H1 (cell line): ENCODE results near the gene DVL1. TPM values are rescaled to one million over a fixed set of nuclear protein-coding genes. Genes with fewer than 3 reads are reported as not detected.
A peak's percentile ranks its signal among the peaks of the same experiment; 100 is the strongest.

ENCODE experiments used
- CTCF ChIA-PET: fragments of 300-600 bp; sonication (Branson Sonifier 250); formaldehyde crosslinking; loops from one replicate; lab custom pipeline; 2021; ENCODE audit not compliant: partially characterized antibody; lab: Charles Lee
- POLR2A ChIA-PET: fragments of 300-600 bp; sonication (Branson Sonifier 250); formaldehyde crosslinking; loops from one replicate; lab custom pipeline; 2021; ENCODE audit warnings: inconsistent platforms; ENCODE audit not compliant: partially characterized antibody; lab: Charles Lee
- DNase-seq, 2 experiments: peaks; one replicate each; pipeline versions ENCODE4 v3.0.0 to v3.0.0-alpha.2; 2010 to 2022; ENCODE audit warnings: low spot score in 2 of 2, low read depth in 1 of 2, mixed read lengths in 1 of 2
- FAIRE-seq: peaks from 2 replicates; lab custom pipeline; 2011; peaks lifted over from hg19 to GRCh38; lab: Jason Lieb, UNC
- H2AFZ ChIP-seq: 2 replicates; pipeline ENCODE4 v1.8.1; 2012; ENCODE audit warnings: low read length, inconsistent platforms
- H2AK5ac ChIP-seq: 2 replicates; pipeline ENCODE4 v1.6.1; 2013; ENCODE audit warnings: low read depth, low read length
- H2BK120ac ChIP-seq: replicated peaks from 2 replicates; pipeline ENCODE3; 2013; ENCODE audit warnings: low read depth, low read length, inconsistent platforms
- H2BK12ac ChIP-seq: 2 replicates; pipeline ENCODE4 v1.6.1; 2013; ENCODE audit warnings: low read depth, low read length
- H2BK15ac ChIP-seq: 2 replicates; pipeline ENCODE4 v1.6.1; 2013; ENCODE audit warnings: low read length
- H2BK20ac ChIP-seq: 2 replicates; pipeline ENCODE4 v1.6.1; 2013; ENCODE audit warnings: low read length
- H2BK5ac ChIP-seq: 2 replicates; pipeline ENCODE4 v1.6.1; 2013; ENCODE audit warnings: low read depth, low read length
- H3K14ac ChIP-seq: 2 replicates; pipeline ENCODE4 v1.6.1; 2013; ENCODE audit warnings: inconsistent platforms; ENCODE audit not compliant: insufficient read length
- H3K18ac ChIP-seq: 2 replicates; pipeline ENCODE4 v1.6.1; 2013; ENCODE audit warnings: low read length; ENCODE audit errors: extremely low read depth
- H3K23ac ChIP-seq: 2 replicates; pipeline ENCODE4 v1.6.1; 2013; ENCODE audit warnings: inconsistent platforms; ENCODE audit not compliant: insufficient read length
- H3K23me2 ChIP-seq: 2 replicates; pipeline ENCODE4 v1.6.1; 2013; ENCODE audit warnings: low read depth, low read length
- H3K27ac ChIP-seq: 2 replicates; pipeline ENCODE4 v1.6.1; 2011; ENCODE audit warnings: low read depth, low read length, inconsistent platforms
- H3K27me3 ChIP-seq, 4 experiments: replicated peaks in 1 of 4; 1 replicate in 1 of 4; 2 replicates in 3 of 4; pipeline versions ENCODE4 v1.6.1 to v1.8.1; 2011 to 2013; ENCODE audit warnings: low read length in 3 of 4, mild to moderate bottlenecking in 3 of 4, inconsistent platforms in 2 of 4, mixed read lengths in 2 of 4, moderate library complexity in 1 of 4; ENCODE audit not compliant: control insufficient read depth in 3 of 4, insufficient read depth in 3 of 4; ENCODE audit errors: extremely low read depth in 1 of 4
- H3K36me3 ChIP-seq, 4 experiments: 2 replicates each; pipeline versions ENCODE4 v1.6.1 to v1.8.1; 2011 to 2013; ENCODE audit warnings: mild to moderate bottlenecking in 4 of 4, low read length in 3 of 4, moderate library complexity in 2 of 4, control low read depth in 1 of 4, inconsistent platforms in 1 of 4; ENCODE audit not compliant: insufficient read depth in 4 of 4, control insufficient read depth in 2 of 4
- H3K4ac ChIP-seq: replicated peaks from 2 replicates; pipeline ENCODE3; 2013; ENCODE audit warnings: low read length, low read depth, mixed read lengths, inconsistent platforms; ENCODE audit not compliant: insufficient read length
- H3K4me1 ChIP-seq, 4 experiments: replicated peaks in 1 of 4; 1 replicate in 1 of 4; 2 replicates in 3 of 4; pipeline versions ENCODE4 v1.6.1 to v1.8.1; 2011 to 2013; ENCODE audit warnings: low read length in 3 of 4, inconsistent platforms in 2 of 4, mixed read lengths in 1 of 4; ENCODE audit not compliant: insufficient read depth in 4 of 4, control insufficient read depth in 3 of 4
- H3K4me2 ChIP-seq, 2 experiments: 2 replicates each; pipeline versions ENCODE4 v1.6.1 to v1.8.1; 2011 to 2013; ENCODE audit warnings: low read depth in 2 of 2, low read length in 2 of 2, control low read depth in 1 of 2, inconsistent platforms in 1 of 2, mild to moderate bottlenecking in 1 of 2; ENCODE audit not compliant: insufficient read depth in 1 of 2
- H3K4me3 ChIP-seq, 4 experiments: fragments of 200-600, 300-600 bp in 1 of 4; sonication (generic), shearing (Covaris generic), sonication (Bioruptor Twin) in 1 of 4; 2 replicates each; pipeline versions ENCODE4 v1.5.1 to v1.8.1; 2011 to 2016; ENCODE audit warnings: low read length in 4 of 4, low read depth in 3 of 4, control low read depth in 2 of 4, inconsistent platforms in 2 of 4, mild to moderate bottlenecking in 2 of 4, mixed read lengths in 1 of 4, moderate library complexity in 1 of 4; ENCODE audit not compliant: insufficient read depth in 2 of 4; ENCODE audit errors: extremely low read depth in 1 of 4
- H3K56ac ChIP-seq: replicated peaks from 2 replicates; pipeline ENCODE3; 2013; ENCODE audit warnings: low read depth, mild to moderate bottlenecking, mixed read lengths, low read length, inconsistent platforms; ENCODE audit not compliant: insufficient read length
- H3K79me1 ChIP-seq: 2 replicates; pipeline ENCODE4 v1.6.1; 2013; ENCODE audit warnings: low read depth, low read length, control low read depth
- H3K79me2 ChIP-seq, 2 experiments: 2 replicates each; pipeline versions ENCODE4 v1.6.1 to v1.8.1; 2012 to 2013; ENCODE audit warnings: low read length in 2 of 2, mild to moderate bottlenecking in 2 of 2, inconsistent platforms in 1 of 2; ENCODE audit not compliant: insufficient read depth in 2 of 2, control insufficient read depth in 1 of 2
- H3K9ac ChIP-seq, 4 experiments: replicated peaks in 1 of 4; 1 replicate in 1 of 4; 2 replicates in 3 of 4; pipeline versions ENCODE4 v1.6.1 to v1.8.1; 2011 to 2013; ENCODE audit warnings: low read depth in 3 of 4, low read length in 3 of 4, control low read depth in 2 of 4, mild to moderate bottlenecking in 2 of 4, moderate library complexity in 2 of 4, inconsistent platforms in 1 of 4; ENCODE audit errors: extremely low read depth in 1 of 4
- H3K9me3 ChIP-seq, 2 experiments: 2 replicates each; pipeline versions ENCODE4 v1.6.1 to v1.8.1; 2012 to 2013; ENCODE audit warnings: mild to moderate bottlenecking in 2 of 2, moderate library complexity in 2 of 2, control low read depth in 1 of 2, inconsistent platforms in 1 of 2, low read depth in 1 of 2, low read length in 1 of 2, mixed read lengths in 1 of 2; ENCODE audit not compliant: insufficient read depth in 2 of 2
- H4K20me1 ChIP-seq, 2 experiments: replicated peaks in 1 of 2; 2 replicates each; pipeline versions ENCODE3 to v1.8.1; 2011 to 2013; ENCODE audit warnings: inconsistent platforms in 2 of 2, low read length in 2 of 2, mild to moderate bottlenecking in 1 of 2; ENCODE audit not compliant: insufficient read depth in 2 of 2, control insufficient read depth in 1 of 2
- H4K5ac ChIP-seq: 2 replicates; pipeline ENCODE4 v1.6.1; 2013; ENCODE audit warnings: low read length, low read depth, mixed read lengths, inconsistent platforms; ENCODE audit not compliant: insufficient read length
- H4K8ac ChIP-seq: 2 replicates; pipeline ENCODE4 v1.8.0; 2013; ENCODE audit warnings: mild to moderate bottlenecking, moderate library complexity, low read length, inconsistent platforms; ENCODE audit not compliant: insufficient read depth; ENCODE audit errors: extremely low read depth
- H4K91ac ChIP-seq: replicated peaks from 2 replicates; pipeline ENCODE3; 2013; ENCODE audit warnings: low read length, mixed read lengths, inconsistent platforms; ENCODE audit not compliant: insufficient read length
- ATF2 ChIP-seq: IDR thresholded peaks from 2 replicates; pipeline ENCODE4 v1.6.1; 2012; ENCODE audit warnings: low read length, inconsistent platforms
- E2F6 ChIP-seq: IDR thresholded peaks from 2 replicates; pipeline ENCODE4 v1.6.1; 2012; ENCODE audit warnings: inconsistent platforms
- MAX ChIP-seq: IDR thresholded peaks from 2 replicates; pipeline ENCODE4 v1.6.1; 2012; ENCODE audit warnings: inconsistent platforms
- SUZ12 ChIP-seq: fragments of 200-600 bp; sonication (generic); IDR thresholded peaks from 2 replicates; pipeline ENCODE4 v1.6.1; 2012; ENCODE audit warnings: mild to moderate bottlenecking, inconsistent platforms, low read length, moderate library complexity, mixed read lengths
- WGBS, 2 experiments: shearing (Covaris generic) in 1 of 2; methylation state at CpG; one replicate each; pipeline versions ENCODE4 v1.1.6 to v1.1.7; 2013 to 2015; ENCODE audit warnings: low lambda C conversion rate in 2 of 2, mixed read lengths in 2 of 2, inconsistent platforms in 1 of 2, low coverage in 1 of 2, missing lambda C conversion rate in 1 of 2; ENCODE audit not compliant: insufficient replicate concordance in 2 of 2, insufficient coverage in 1 of 2, insufficient read length in 1 of 2; ENCODE audit errors: extremely low coverage in 1 of 2, missing lambda C conversion rate in 1 of 2; 5-methylcytosine and 5-hydroxymethylcytosine counted together
- polyA plus RNA-seq, 7 experiments: library from polyadenylated mRNA; depleted of rRNA in 3 of 7; stranded (reverse) in 5 of 7; unstranded in 2 of 7; fragments of >200 nt in 5 of 7; fragments of 200-250 nt in 2 of 7; gene quantifications; 1 replicate in 5 of 7; 2 replicates in 1 of 7; 4 replicates in 1 of 7; pipeline versions ENCODE4 v1.2.1 to v1.2.3, GENCODE V29; 2011 to 2013; ENCODE audit warnings: missing spikeins in 2 of 7, mixed read lengths in 2 of 7
- total RNA-seq: library from RNA; stranded (reverse); fragmentation: NEBNext Ultra II Directional; extraction: Animal tissue kit (Norgen Biotek cat#: 25700); gene quantifications from 2 replicates; pipeline ENCODE4 v1.2.1, GENCODE V29; 2021

DVL1 gene
- total and polyA plus RNA-seq, 2 of the 8 experiments (the other 6 are each of a cell fraction or from before 2014, with no cell fraction given), result 39.4 to 58.9 TPM

- no peak overlapping the region for H2AK5ac ChIP-seq
- H3K9ac ChIP-seq, result no peak overlapping the region
- H3K23me2 ChIP-seq, result peaks cover 16% of the 10 kb centered on the region; the same call in 1 of the 2 replicates
- H3K18ac ChIP-seq, result peak overlapping the region; percentile 60
- H2BK5ac ChIP-seq, result no peak overlapping the region
- no peak overlapping the region for H3K56ac ChIP-seq
- H3K27ac ChIP-seq, result no peak overlapping the region
- DNase-seq (peak in 1 of 2 experiments; percentile 74), FAIRE-seq (no peak)
- H3K9me3 ChIP-seq, result no peaks in the 10 kb centered on the region
- TF ChIP-seq SUZ12 (peak; percentile 20; the same call in 1 of the 2 replicates), ATF2 (no peak), MAX (peak; percentile 66), E2F6 (peak; percentile 68)
- POLR2A ChIA-PET, result interaction anchor here (0.8 to 5.1 kb wide), 3 partner anchors 17 to 47 kb away, joined by 3 to 80 read pairs (median 4); partner anchors contain the start of gene AURKAIP1
- H3K23ac ChIP-seq, result no peak overlapping the region
- H2BK120ac ChIP-seq, result no peak overlapping the region
- no peak overlapping the region for H2BK15ac ChIP-seq
- CTCF ChIA-PET, result interaction anchor here (1.0 kb wide), 2 partner anchors 10 to 14 kb away, joined by 3 read pairs; no protein-coding TSS in a partner anchor
- no peak overlapping the region for H4K5ac ChIP-seq
- peaks cover 0 to 6% of the 10 kb centered on the region in 2 experiments for H4K20me1 ChIP-seq
- H4K91ac ChIP-seq, result no peak overlapping the region
- H3K4me2 ChIP-seq, result peak overlapping the region; percentile 69 to 95
- no peak overlapping the region for H3K14ac ChIP-seq
- no peak overlapping the region for H2BK20ac ChIP-seq
- H2BK12ac ChIP-seq, result no peak overlapping the region
- no peaks in the 10 kb centered on the region for H3K79me1 ChIP-seq
- H3K27me3 ChIP-seq, result peaks cover 9 to 17% (median 14%) of the 10 kb centered on the region in 4 experiments
- no peaks in the 10 kb centered on the region for H3K79me2 ChIP-seq
- WGBS, 2 experiments, result 9% methylated on average over 9 of the region's 52 CpGs; no CpG with 5 or more reads in 1 of the 2 experiments
- H3K4me3 ChIP-seq, result peak overlapping the region in 3 of 4 experiments; percentile 23 to 61 (median 26); a peak in 5 of 8 replicates
- H3K36me3 ChIP-seq, result no peaks in the 10 kb centered on the region
- H3K4me1 ChIP-seq, result peaks cover 2 to 48% (median 38%) of the 10 kb centered on the region in 4 experiments
- no peak overlapping the region for H2AFZ ChIP-seq
- no peak overlapping the region for H3K4ac ChIP-seq
- no peak overlapping the region; the same call in 1 of the 2 replicates for H4K8ac ChIP-seq
Measured at GRCh38 chr1:1355416-1355815, 6.2 kb upstream of the DVL1 start.
